Large intestine (tissue), 3 donors: ENCODE data around the gene MYO9B. TPM values are rescaled to one million over a fixed set of nuclear protein-coding genes. Genes with fewer than 3 reads are reported as not detected.
A peak's percentile ranks its signal among the peaks of the same experiment; 100 is the strongest.

Experiments
- DNase-seq, 2 donors: peaks; one replicate each; pipeline versions ENCODE4 v3.0.0 to v3.0.0-alpha.2; 2013
- H3K27ac ChIP-seq: one replicate; pipeline ENCODE4 v1.5.1; 2013; ENCODE audit warnings: low read length
- H3K27me3 ChIP-seq: 2 replicates; pipeline ENCODE4 v1.6.1; 2013; ENCODE audit warnings: low read length; ENCODE audit not compliant: control insufficient read depth, insufficient read depth
- H3K36me3 ChIP-seq: 2 replicates; pipeline ENCODE4 v1.6.1; 2013; ENCODE audit warnings: low read length; ENCODE audit not compliant: control insufficient read depth, insufficient read depth
- H3K4me1 ChIP-seq: one replicate; pipeline ENCODE4 v1.6.1; 2013; ENCODE audit warnings: low read length; ENCODE audit not compliant: control insufficient read depth, insufficient read depth
- H3K4me3 ChIP-seq: one replicate; pipeline ENCODE4 v1.5.1; 2013; ENCODE audit warnings: low read length
- H3K9me3 ChIP-seq: one replicate; pipeline ENCODE4 v1.6.1; 2013; ENCODE audit warnings: mild to moderate bottlenecking, low read depth, low read length, moderate library complexity; ENCODE audit not compliant: control insufficient read depth
- WGBS: methylation state at CpG from one replicate; pipeline ENCODE4 v1.1.5; 2013; ENCODE audit warnings: low lambda C conversion rate; ENCODE audit not compliant: insufficient coverage; 5-methylcytosine and 5-hydroxymethylcytosine counted together
- polyA plus RNA-seq: library from polyadenylated mRNA; unstranded; fragments of 120-200 nt; gene quantifications from one replicate; pipeline ENCODE4 v1.2.1, GENCODE V29; 2013

MYO9B gene
- polyA plus RNA-seq, 1 donor, result 49.8 TPM

- Histone ChIP-seq H3K9me3 (no peaks in the 10 kb centered on the region), H3K4me1 (peaks cover 47% of the 10 kb centered on the region), H3K36me3 (peaks cover 23% of the 10 kb centered on the region), H3K4me3 (peak overlapping the region; percentile 76), H3K27ac (peak overlapping the region; percentile 81), H3K27me3 (no peaks in the 10 kb centered on the region)
- peak in 1 of 2 donors; percentile 18 for DNase-seq
- no CpG with 5 or more reads among the region's 8 CpGs for WGBS
Observed at GRCh38 chr19:17242431-17243208, 167.0 kb downstream of the MYO9B start.

- WGBS, result no CpG with 5 or more reads among the region's 8 CpGs
- peak overlapping the region; percentile 76 for H3K4me3 ChIP-seq
- peaks cover 18% of the 10 kb centered on the region for H3K36me3 ChIP-seq
- H3K27me3 ChIP-seq, result no peaks in the 10 kb centered on the region
- H3K27ac ChIP-seq, result peak overlapping the region; percentile 81
- no peaks in the 10 kb centered on the region for H3K9me3 ChIP-seq
- DNase-seq, result peak in 1 of 2 donors; percentile 81
- peaks cover 54% of the 10 kb centered on the region for H3K4me1 ChIP-seq
Observed at GRCh38 chr19:17243211-17243829, 167.7 kb downstream of the MYO9B start.

GRCh38 chr19:17243830-17244617, 168.4 kb downstream of the MYO9B start:
- peaks cover 60% of the 10 kb centered on the region for H3K4me1 ChIP-seq
- peaks cover 13% of the 10 kb centered on the region for H3K36me3 ChIP-seq
- H3K27me3 ChIP-seq, result no peaks in the 10 kb centered on the region
- WGBS, result no CpG with 5 or more reads among the region's 52 CpGs
- H3K4me3 ChIP-seq, result peak overlapping the region; percentile 76
- H3K9me3 ChIP-seq, result no peaks in the 10 kb centered on the region
- H3K27ac ChIP-seq, result peak overlapping the region; percentile 81
- peak in 1 of 2 donors; percentile 65 for DNase-seq

- Histone ChIP-seq H3K4me1 (peaks cover 59% of the 10 kb centered on the region), H3K27me3 (no peaks in the 10 kb centered on the region), H3K4me3 (peak overlapping the region; percentile 76), H3K27ac (peak overlapping the region; percentile 81), H3K36me3 (peaks cover 11% of the 10 kb centered on the region), H3K9me3 (no peaks in the 10 kb centered on the region)
- peak in 1 of 2 donors; percentile 70 for DNase-seq
- no CpG with 5 or more reads among the region's 100 CpGs for WGBS
Observed at GRCh38 chr19:17244618-17245534, 169.3 kb downstream of the MYO9B start.

- no CpG with 5 or more reads among the region's 72 CpGs for WGBS
- Histone ChIP-seq H3K27me3 (no peaks in the 10 kb centered on the region), H3K4me3 (peak within 1 kb of the TSS; percentile 76), H3K36me3 (peaks cover 7% of the 10 kb centered on the region), H3K4me1 (peaks cover 52% of the 10 kb centered on the region), H3K27ac (peak within 1 kb of the TSS; percentile 92), H3K9me3 (no peaks in the 10 kb centered on the region)
- peak in 1 of 2 donors; percentile 71 for DNase-seq
Observed at GRCh38 chr19:17245535-17245984, 170.0 kb downstream of the MYO9B start, which contains the start of gene NR2F6. NR2F6 (minus strand) TSS chr19:17245919; CDS start chr19:17245220, 699 bp downstream.

- no peaks in the 10 kb centered on the region for H3K9me3 ChIP-seq
- DNase-seq, result no peak
- H3K36me3 ChIP-seq, result no peaks in the 10 kb centered on the region
- WGBS, result 17% methylated on average over 3 of the region's 21 CpGs
- H3K4me1 ChIP-seq, result peaks cover 41% of the 10 kb centered on the region
- peak overlapping the region; percentile 53 for H3K4me3 ChIP-seq
- H3K27me3 ChIP-seq, result no peaks in the 10 kb centered on the region
- peak overlapping the region; percentile 92 for H3K27ac ChIP-seq
Observed at GRCh38 chr19:17246681-17247425, 171.3 kb downstream of the MYO9B start.

- peak overlapping the region; percentile 92 for H3K27ac ChIP-seq
- no CpG with 5 or more reads among the region's 21 CpGs for WGBS
- H3K4me3 ChIP-seq, result no peak overlapping the region
- H3K27me3 ChIP-seq, result no peaks in the 10 kb centered on the region
- H3K9me3 ChIP-seq, result no peaks in the 10 kb centered on the region
- DNase-seq, result peak in 1 of 2 donors; percentile 82
- H3K4me1 ChIP-seq, result peaks cover 31% of the 10 kb centered on the region
- no peaks in the 10 kb centered on the region for H3K36me3 ChIP-seq
Observed at GRCh38 chr19:17248011-17248776, 172.6 kb downstream of the MYO9B start.

GRCh38 chr19:17249887-17250548, 174.4 kb downstream of the MYO9B start:
- peaks cover 31% of the 10 kb centered on the region for H3K4me1 ChIP-seq
- H3K9me3 ChIP-seq, result no peaks in the 10 kb centered on the region
- H3K4me3 ChIP-seq, result no peak overlapping the region
- no CpG with 5 or more reads among the region's 15 CpGs for WGBS
- H3K27me3 ChIP-seq, result no peaks in the 10 kb centered on the region
- no peaks in the 10 kb centered on the region for H3K36me3 ChIP-seq
- peak in 1 of 2 donors; percentile 36 for DNase-seq
- H3K27ac ChIP-seq, result no peak overlapping the region
